Measurements from ENCODE around the gene TMEM217.
"Not testable (repeated sequence)": the region's sequence is repeated elsewhere in the genome, so short reads cannot be mapped to it uniquely, and the experiment has no call there.

TMEM217 gene

GRCh38 chr6:37209461-37210205 lies 48.3 kb downstream of the TMEM217 start:
- DNase-seq, result no peak

- DNase-seq, result no peak
Measured at GRCh38 chr6:37208793-37209192, 49.2 kb downstream of the TMEM217 start.

GRCh38 chr6:37207903-37208456 lies 50.0 kb downstream of the TMEM217 start:
- peak; percentile 80 for DNase-seq

GRCh38 chr6:37206622-37207021 lies 51.3 kb downstream of the TMEM217 start:
- no peak for DNase-seq

- DNase-seq, result no peak
Measured at GRCh38 chr6:37205997-37206340, 52.0 kb downstream of the TMEM217 start.

- DNase-seq, result no peak
Measured at GRCh38 chr6:37205175-37205996, 52.6 kb downstream of the TMEM217 start.

GRCh38 chr6:37204014-37204751 lies 53.8 kb downstream of the TMEM217 start:
- DNase-seq, result no peak

GRCh38 chr6:37202788-37203491 lies 55.0 kb downstream of the TMEM217 start:
- DNase-seq, result no peak

GRCh38 chr6:37201726-37202125 lies 56.2 kb downstream of the TMEM217 start:
- DNase-seq, result no peak

- DNase-seq, result no peak
Measured at GRCh38 chr6:37200085-37200484, 57.9 kb downstream of the TMEM217 start.

- DNase-seq, result not testable (repeated sequence)
Measured at GRCh38 chr6:37196451-37196850, 61.5 kb downstream of the TMEM217 start.

GRCh38 chr6:37194886-37195285 lies 63.1 kb downstream of the TMEM217 start:
- DNase-seq, result not testable (repeated sequence)

GRCh38 chr6:37192666-37193065 lies 65.3 kb downstream of the TMEM217 start:
- no peak for DNase-seq

GRCh38 chr6:37190159-37190535 lies 67.8 kb downstream of the TMEM217 start:
- DNase-seq, result no peak

- DNase-seq, result no peak
Measured at GRCh38 chr6:37188962-37189510, 68.9 kb downstream of the TMEM217 start.

- DNase-seq, result no peak
Measured at GRCh38 chr6:37187321-37188022, 70.5 kb downstream of the TMEM217 start.

- not testable (repeated sequence) for DNase-seq
Measured at GRCh38 chr6:37185949-37186720, 71.8 kb downstream of the TMEM217 start.

- DNase-seq, result peak; percentile 25
Measured at GRCh38 chr6:37182736-37183590, 75.0 kb downstream of the TMEM217 start.

- not testable (repeated sequence) for DNase-seq
Measured at GRCh38 chr6:37180610-37181009, 77.3 kb downstream of the TMEM217 start.

- DNase-seq, result no peak
Measured at GRCh38 chr6:37180075-37180474, 77.9 kb downstream of the TMEM217 start.

Data from activated CD4-positive, alpha-beta T cell treated with anti-CD3 and anti-CD28 coated beads for 1 hour (primary cell).